Right lobe of liver (tissue), 4 donors: ENCODE results near the gene COL21A1.

Experiments
- POLR2A ChIP-seq: fragments of 450-650 bp; IDR thresholded peaks from one replicate; pipeline ENCODE4 v1.6.1; 2017; ENCODE audit warnings: antibody characterized with exemption, mild to moderate bottlenecking
- TF ChIP-seq, protein P1 (sequence below), 4 donors: fragments of 200-600 bp in 3 of 4; fragments of 450-650 bp in 1 of 4; IDR thresholded peaks; one replicate each; pipeline versions ENCODE4 v1.5.1 to v1.8.0; 2016 to 2022; ENCODE audit warnings: antibody characterized with exemption in 4 of 4, mild to moderate bottlenecking in 2 of 4
- donor health status: DM: no; HTN: no; CAD: no.
- donor health status: DM: no; HTN: no; CAD: no.
- donor health status: DM: no; HTN: yes; CAD: no.

DNA sequence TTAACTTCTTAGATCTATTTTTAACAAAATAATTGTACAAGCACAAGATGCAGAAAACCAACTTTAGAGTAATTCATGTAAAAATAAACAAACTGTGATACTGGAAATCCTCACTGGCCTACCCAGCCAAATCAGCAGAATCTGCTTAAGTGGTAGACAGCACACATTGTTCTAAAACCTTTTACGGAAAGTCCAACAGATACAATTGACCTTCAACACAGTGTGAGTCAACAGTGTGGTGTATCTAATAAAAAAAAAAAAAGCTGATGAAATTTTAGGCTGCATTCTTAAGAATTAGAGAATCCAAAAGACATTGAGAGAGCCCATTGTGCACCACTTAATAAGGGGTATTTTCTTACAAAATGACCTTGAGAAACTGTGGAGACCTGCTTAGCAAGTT is 174.5 kb downstream of the COL21A1 start:
- TF ChIP-seq, protein P1, sequence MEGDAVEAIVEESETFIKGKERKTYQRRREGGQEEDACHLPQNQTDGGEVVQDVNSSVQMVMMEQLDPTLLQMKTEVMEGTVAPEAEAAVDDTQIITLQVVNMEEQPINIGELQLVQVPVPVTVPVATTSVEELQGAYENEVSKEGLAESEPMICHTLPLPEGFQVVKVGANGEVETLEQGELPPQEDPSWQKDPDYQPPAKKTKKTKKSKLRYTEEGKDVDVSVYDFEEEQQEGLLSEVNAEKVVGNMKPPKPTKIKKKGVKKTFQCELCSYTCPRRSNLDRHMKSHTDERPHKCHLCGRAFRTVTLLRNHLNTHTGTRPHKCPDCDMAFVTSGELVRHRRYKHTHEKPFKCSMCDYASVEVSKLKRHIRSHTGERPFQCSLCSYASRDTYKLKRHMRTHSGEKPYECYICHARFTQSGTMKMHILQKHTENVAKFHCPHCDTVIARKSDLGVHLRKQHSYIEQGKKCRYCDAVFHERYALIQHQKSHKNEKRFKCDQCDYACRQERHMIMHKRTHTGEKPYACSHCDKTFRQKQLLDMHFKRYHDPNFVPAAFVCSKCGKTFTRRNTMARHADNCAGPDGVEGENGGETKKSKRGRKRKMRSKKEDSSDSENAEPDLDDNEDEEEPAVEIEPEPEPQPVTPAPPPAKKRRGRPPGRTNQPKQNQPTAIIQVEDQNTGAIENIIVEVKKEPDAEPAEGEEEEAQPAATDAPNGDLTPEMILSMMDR (IDR thresholded peaks at IDR 0.05), result no peak
- no peak for TF ChIP-seq POLR2A
